ENCODE measurements around the gene WDR46. TPM values are rescaled to one million over a fixed set of nuclear protein-coding genes. Genes with fewer than 3 reads are reported as not detected.

WDR46 gene
- total and polyA plus RNA-seq, 2 experiments from 2014 or later, result 71.4 to 104 TPM

GRCh38 chr6:33236328-33236727 lies 52.7 kb downstream of the WDR46 start (continued):
- TF ChIP-seq ZNF114 (CRISPR knock-in tag; IDR thresholded peaks at IDR 0.05) (no peak), POLR2AphosphoS5 (IDR thresholded peaks at IDR 0.05; ENCODE audit: low read depth) (no peak), STAT1 (IDR thresholded peaks at IDR 0.05; ENCODE audit: unreplicated experiment) (no peak)

GRCh38 chr6:33235221-33235634 lies 53.8 kb downstream of the WDR46 start:
- Histone ChIP-seq H3K4me3 (no peak overlapping the region), H3K27me3 (ENCODE audit: insufficient read depth) (peaks cover 3% of the 10 kb centered on the region; the same call in 1 of the 2 replicates), H3K4me1 (ENCODE audit: insufficient read depth) (peaks cover 9% of the 10 kb centered on the region), H3F3A (replicated peaks; ENCODE audit: low read depth) (0 out of 2 replicates have a peak, but pooled peaks cover 3% of the 10 kb centered on the region), H3K4me2 (peak overlapping the region; percentile 72), H3K79me2 (replicated peaks; ENCODE audit: insufficient read depth) (no peaks in the 10 kb centered on the region), H3K9me2 (ENCODE audit: insufficient read depth) (peaks cover 5% of the 10 kb centered on the region; the same call in 1 of the 2 replicates), H2AFZ (peak overlapping the region; percentile 93), H3K36me3 (ENCODE audit: insufficient read depth) (no peaks in the 10 kb centered on the region), H3K27ac (ENCODE audit: low read depth) (no peak overlapping the region), H4K20me1 (replicated peaks; ENCODE audit: insufficient read depth) (no peaks in the 10 kb centered on the region)
- Mint-ChIP-seq H3K36me3 (ENCODE audit: low read depth) (no peaks in the 10 kb centered on the region), H3K27me3 (ENCODE audit: insufficient read depth, low read depth, poor library complexity) (peaks cover 11% of the 10 kb centered on the region), H3K27ac (no peak overlapping the region), H3K4me1 (peaks cover 14% of the 10 kb centered on the region), H3K4me3 (no peak overlapping the region; the same call in 2 of the 3 replicates), H3K9me3 (no peaks in the 10 kb centered on the region)
- ATAC-seq (peak; percentile 68), DNase-seq (ENCODE audit: low spot score) (no peak)
- no peak for TF ChIP-seq ZNF114 (CRISPR knock-in tag; IDR thresholded peaks at IDR 0.05)
- no peak for TF ChIP-seq ZNF462 (CRISPR knock-in tag; IDR thresholded peaks at IDR 0.05)
- no peak for TF ChIP-seq JUNB (IDR thresholded peaks at IDR 0.05; ENCODE audit: unreplicated experiment)
- no peak for TF ChIP-seq CTCF (conservative IDR thresholded peaks at IDR 0.05; ENCODE audit: low read depth in 2 of 2)

Small RNA genes lying within 50 kb of the gene (microRNA-seq; reads per million reads assigned to microRNA genes)
- gene MIR6834 (not detected), gene MIR6873 (not detected)

Other genes with a start within 250 kb of the WDR46 start
- gene HLA-DPA1, start 215.6 kb downstream of the WDR46 start, total RNA-seq (2014; rRNA removed; shearing (Covaris generic)), result 6.6 and 6.9 TPM in 2 replicates
- 3.9 and 4.1 TPM in 2 replicates for gene HLA-DPA1, start 215.6 kb downstream of the WDR46 start, polyA plus RNA-seq (2016; fragmentation: Nextera tagmentation; extraction: Ambion mirVana)
- 32.1 and 37.6 TPM in 2 replicates for gene HLA-DPB1, start 213.2 kb downstream of the WDR46 start, total RNA-seq (2014; rRNA removed; shearing (Covaris generic))
- 19.8 and 22.0 TPM in 2 replicates for gene HLA-DPB1, start 213.2 kb downstream of the WDR46 start, polyA plus RNA-seq (2016; fragmentation: Nextera tagmentation; extraction: Ambion mirVana)
- 1.3 and 2.7 TPM in 2 replicates for gene COL11A2, start 96.8 kb downstream of the WDR46 start, total RNA-seq (2014; rRNA removed; shearing (Covaris generic))
- 1.6 and 2.2 TPM in 2 replicates for gene COL11A2, start 96.8 kb downstream of the WDR46 start, polyA plus RNA-seq (2016; fragmentation: Nextera tagmentation; extraction: Ambion mirVana)
- gene RXRB, start 88.6 kb downstream of the WDR46 start, total RNA-seq (2014; rRNA removed; shearing (Covaris generic)), result 11.3 and 11.6 TPM in 2 replicates
- 6.7 and 6.9 TPM in 2 replicates for gene RXRB, start 88.6 kb downstream of the WDR46 start, polyA plus RNA-seq (2016; fragmentation: Nextera tagmentation; extraction: Ambion mirVana)
- 75.9 and 79.9 TPM in 2 replicates for gene SLC39A7, start 88.4 kb downstream of the WDR46 start, total RNA-seq (2014; rRNA removed; shearing (Covaris generic))
- gene SLC39A7, start 88.4 kb downstream of the WDR46 start, polyA plus RNA-seq (2016; fragmentation: Nextera tagmentation; extraction: Ambion mirVana), result 9.0 and 9.2 TPM in 2 replicates
- gene HSD17B8, start 84.6 kb downstream of the WDR46 start, total RNA-seq (2014; rRNA removed; shearing (Covaris generic)), result 8.9 and 16.0 TPM in 2 replicates
- gene HSD17B8, start 84.6 kb downstream of the WDR46 start, polyA plus RNA-seq (2016; fragmentation: Nextera tagmentation; extraction: Ambion mirVana), result 4.3 and 5.6 TPM in 2 replicates
- gene RING1, start 80.7 kb downstream of the WDR46 start, total RNA-seq (2014; rRNA removed; shearing (Covaris generic)), result 8.0 and 16.0 TPM in 2 replicates
- 6.4 and 8.3 TPM in 2 replicates for gene RING1, start 80.7 kb downstream of the WDR46 start, polyA plus RNA-seq (2016; fragmentation: Nextera tagmentation; extraction: Ambion mirVana)
- gene VPS52, start 17.4 kb downstream of the WDR46 start, total RNA-seq (2014; rRNA removed; shearing (Covaris generic)), result 25.0 and 31.1 TPM in 2 replicates
- 20.6 and 27.9 TPM in 2 replicates for gene VPS52, start 17.4 kb downstream of the WDR46 start, polyA plus RNA-seq (2016; fragmentation: Nextera tagmentation; extraction: Ambion mirVana)
- gene RPS18, start 17.2 kb downstream of the WDR46 start, total RNA-seq (2014; rRNA removed; shearing (Covaris generic)), result 2,133 and 2,664 TPM in 2 replicates
- gene RPS18, start 17.2 kb downstream of the WDR46 start, polyA plus RNA-seq (2016; fragmentation: Nextera tagmentation; extraction: Ambion mirVana), result 4,776 and 5,223 TPM in 2 replicates
- 1.0 and 2.3 TPM in 2 replicates for gene B3GALT4, start 12.1 kb downstream of the WDR46 start, total RNA-seq (2014; rRNA removed; shearing (Covaris generic))
- gene B3GALT4, start 12.1 kb downstream of the WDR46 start, polyA plus RNA-seq (2016; fragmentation: Nextera tagmentation; extraction: Ambion mirVana), result 1.3 and 1.8 TPM in 2 replicates
- 62.2 and 80.4 TPM in 2 replicates for gene PFDN6, start 362 bp upstream of the WDR46 start, total RNA-seq (2014; rRNA removed; shearing (Covaris generic))
- 54.0 and 56.1 TPM in 2 replicates for gene PFDN6, start 362 bp upstream of the WDR46 start, polyA plus RNA-seq (2016; fragmentation: Nextera tagmentation; extraction: Ambion mirVana)
- gene RGL2, start 9.7 kb upstream of the WDR46 start, total RNA-seq (2014; rRNA removed; shearing (Covaris generic)), result 44.9 and 52.2 TPM in 2 replicates
- 28.0 and 31.7 TPM in 2 replicates for gene RGL2, start 9.7 kb upstream of the WDR46 start, polyA plus RNA-seq (2016; fragmentation: Nextera tagmentation; extraction: Ambion mirVana)
- 29.1 and 37.5 TPM in 2 replicates for gene TAPBP, start 24.8 kb upstream of the WDR46 start, total RNA-seq (2014; rRNA removed; shearing (Covaris generic))
- gene TAPBP, start 24.8 kb upstream of the WDR46 start, polyA plus RNA-seq (2016; fragmentation: Nextera tagmentation; extraction: Ambion mirVana), result 18.1 and 19.9 TPM in 2 replicates
- 7.7 and 8.8 TPM in 2 replicates for gene ZBTB22, start 28.5 kb upstream of the WDR46 start, total RNA-seq (2014; rRNA removed; shearing (Covaris generic))
- 1.9 and 3.9 TPM in 2 replicates for gene ZBTB22, start 28.5 kb upstream of the WDR46 start, polyA plus RNA-seq (2016; fragmentation: Nextera tagmentation; extraction: Ambion mirVana)
- gene DAXX, start 33.7 kb upstream of the WDR46 start, total RNA-seq (2014; rRNA removed; shearing (Covaris generic)), result 73.2 and 107 TPM in 2 replicates
- 67.4 and 71.0 TPM in 2 replicates for gene DAXX, start 33.7 kb upstream of the WDR46 start, polyA plus RNA-seq (2016; fragmentation: Nextera tagmentation; extraction: Ambion mirVana)
- 61.7 and 64.4 TPM in 2 replicates for gene KIFC1, start 102.6 kb upstream of the WDR46 start, total RNA-seq (2014; rRNA removed; shearing (Covaris generic))
- gene KIFC1, start 102.6 kb upstream of the WDR46 start, polyA plus RNA-seq (2016; fragmentation: Nextera tagmentation; extraction: Ambion mirVana), result 10.1 and 10.3 TPM in 2 replicates
- gene PHF1, start 121.8 kb upstream of the WDR46 start, total RNA-seq (2014; rRNA removed; shearing (Covaris generic)), result 33.2 and 46.7 TPM in 2 replicates
- 29.4 and 31.4 TPM in 2 replicates for gene PHF1, start 121.8 kb upstream of the WDR46 start, polyA plus RNA-seq (2016; fragmentation: Nextera tagmentation; extraction: Ambion mirVana)
- gene CUTA, start 128.9 kb upstream of the WDR46 start, total RNA-seq (2014; rRNA removed; shearing (Covaris generic)), result 193 and 207 TPM in 2 replicates
- gene CUTA, start 128.9 kb upstream of the WDR46 start, polyA plus RNA-seq (2016; fragmentation: Nextera tagmentation; extraction: Ambion mirVana), result 421 and 426 TPM in 2 replicates
- 36.9 and 45.0 TPM in 2 replicates for gene SYNGAP1, start 130.8 kb upstream of the WDR46 start, total RNA-seq (2014; rRNA removed; shearing (Covaris generic))
- gene SYNGAP1, start 130.8 kb upstream of the WDR46 start, polyA plus RNA-seq (2016; fragmentation: Nextera tagmentation; extraction: Ambion mirVana), result 12.9 and 13.9 TPM in 2 replicates
- 17.9 and 25.2 TPM in 2 replicates for gene ZBTB9, start 165.3 kb upstream of the WDR46 start, total RNA-seq (2014; rRNA removed; shearing (Covaris generic))
- 13.5 and 13.6 TPM in 2 replicates for gene ZBTB9, start 165.3 kb upstream of the WDR46 start, polyA plus RNA-seq (2016; fragmentation: Nextera tagmentation; extraction: Ambion mirVana)